CD4-positive, alpha-beta T cell treated with Interleukin-21 for 1 hour (primary cell): Measurements from ENCODE around the gene NLRC3.
"Not testable (repeated sequence)": the region's sequence is repeated elsewhere in the genome, so short reads cannot be mapped to it uniquely, and the experiment has no call there.

ENCODE experiments used
- DNase-seq: peaks from one replicate; pipeline ENCODE4 v3.0.0-alpha.2; 2020

Gene NLRC3

GRCh38 chr16:3577302-3577752 lies at the start of gene NLRC3:
Gene NLRC3 (minus strand): TSS chr16:3577403. CDS start chr16:3565036, 12,367 bp downstream.
- DNase-seq, result peak; percentile 53

GRCh38 chr16:3625911-3626732 lies 48.9 kb upstream of the NLRC3 start:
- DNase-seq, result peak; percentile 34

GRCh38 chr16:3625331-3625730 lies 48.1 kb upstream of the NLRC3 start:
- no peak for DNase-seq

GRCh38 chr16:3623642-3624041 lies 46.4 kb upstream of the NLRC3 start:
- DNase-seq, result no peak

- DNase-seq, result no peak
Observed at GRCh38 chr16:3618769-3619141, 41.6 kb upstream of the NLRC3 start.

- no peak for DNase-seq
Observed at GRCh38 chr16:3612510-3613466, 35.6 kb upstream of the NLRC3 start.

- DNase-seq, result peak; percentile 92
Observed at GRCh38 chr16:3611146-3611975, 34.2 kb upstream of the NLRC3 start, which contains the start of gene SLX4. Gene SLX4 (minus strand): TSS chr16:3611606. CDS start chr16:3608964, 2,642 bp downstream.

GRCh38 chr16:3610698-3611145 lies 33.5 kb upstream of the NLRC3 start:
- DNase-seq, result peak; percentile 9

GRCh38 chr16:3609895-3610697 lies 32.9 kb upstream of the NLRC3 start:
- no peak for DNase-seq

- DNase-seq, result not testable (repeated sequence)
Observed at GRCh38 chr16:3608976-3609375, 31.8 kb upstream of the NLRC3 start.

GRCh38 chr16:3608069-3608468 lies 30.9 kb upstream of the NLRC3 start:
- no peak for DNase-seq

GRCh38 chr16:3607634-3608033 lies 30.4 kb upstream of the NLRC3 start:
- DNase-seq, result no peak

- no peak for DNase-seq
Observed at GRCh38 chr16:3607161-3607560, 30.0 kb upstream of the NLRC3 start.

- DNase-seq, result no peak
Observed at GRCh38 chr16:3606441-3606840, 29.2 kb upstream of the NLRC3 start.

- no peak for DNase-seq
Observed at GRCh38 chr16:3602320-3602653, 25.1 kb upstream of the NLRC3 start.

- no peak for DNase-seq
Observed at GRCh38 chr16:3601614-3602319, 24.6 kb upstream of the NLRC3 start.

- DNase-seq, result no peak
Observed at GRCh38 chr16:3599922-3600321, 22.7 kb upstream of the NLRC3 start.

- DNase-seq, result no peak
Observed at GRCh38 chr16:3599121-3599520, 21.9 kb upstream of the NLRC3 start.

- DNase-seq, result no peak
Observed at GRCh38 chr16:3598236-3598635, 21.0 kb upstream of the NLRC3 start.

- DNase-seq, result no peak
Observed at GRCh38 chr16:3597676-3598075, 20.5 kb upstream of the NLRC3 start.

GRCh38 chr16:3597226-3597625 lies 20.0 kb upstream of the NLRC3 start:
- DNase-seq, result no peak
